ENCODE results near the gene DHX35.

DHX35 gene

DNA sequence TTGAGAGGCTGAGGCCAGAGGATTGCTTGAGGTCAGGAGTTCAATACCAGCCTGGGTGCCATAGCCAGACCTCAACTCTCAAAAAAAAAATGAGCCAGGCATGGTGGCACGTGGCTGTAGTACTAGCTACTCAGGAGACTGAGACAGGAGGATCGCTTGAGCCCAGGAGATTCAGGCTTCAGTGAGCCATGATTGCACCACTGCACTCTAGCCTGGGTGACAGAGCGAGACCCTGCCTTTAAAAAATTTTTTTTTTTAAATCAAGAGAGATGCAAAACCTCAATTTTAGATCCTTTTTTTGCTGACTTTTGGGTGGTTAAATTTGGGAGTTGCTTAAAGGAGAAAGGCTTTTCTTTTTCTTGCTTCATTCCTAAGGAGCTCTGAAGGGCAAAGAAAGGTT is 70.9 kb downstream of the DHX35 start:
- DNase-seq = no peak

DNA sequence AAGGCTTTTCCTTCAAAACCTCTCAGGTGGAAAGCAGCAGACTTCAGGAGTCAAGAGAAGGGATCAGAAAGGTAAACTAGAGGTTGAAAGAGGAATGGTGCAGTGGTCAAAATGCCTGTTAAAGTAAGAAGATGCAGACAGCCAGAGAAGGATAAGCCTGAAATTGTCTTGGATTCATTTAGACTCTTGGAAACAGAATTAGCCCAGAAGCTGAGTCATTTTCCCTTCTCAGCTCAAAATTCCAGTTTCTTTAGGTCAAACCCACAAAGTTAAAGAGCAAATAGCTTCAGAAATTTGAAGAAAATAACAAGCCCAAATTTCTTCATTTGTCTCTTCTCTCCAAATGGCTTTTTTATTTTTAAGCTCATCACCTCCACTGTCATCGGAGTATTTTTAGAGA is 73.9 kb downstream of the DHX35 start:
- no peak for DNase-seq

DNA sequence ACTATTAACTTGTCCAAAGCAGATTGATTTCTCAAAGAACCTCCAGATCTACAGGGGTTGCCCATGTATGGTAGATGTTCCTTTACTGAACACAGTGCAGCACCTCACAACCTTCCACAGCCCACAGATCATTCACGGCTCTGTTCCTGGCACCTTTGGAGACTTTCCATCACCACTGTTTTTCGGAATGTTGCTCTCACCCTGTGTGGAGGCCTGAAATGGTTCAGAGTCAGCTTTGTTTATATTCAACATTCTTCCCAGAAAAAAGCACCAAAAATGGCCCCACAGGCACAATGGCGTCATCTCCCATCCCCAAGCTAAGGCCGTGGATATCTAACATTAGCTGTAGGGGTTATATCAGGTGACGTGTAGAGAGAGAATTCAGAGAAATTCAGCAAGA is 74.7 kb downstream of the DHX35 start:
- DNase-seq = no peak

DNA sequence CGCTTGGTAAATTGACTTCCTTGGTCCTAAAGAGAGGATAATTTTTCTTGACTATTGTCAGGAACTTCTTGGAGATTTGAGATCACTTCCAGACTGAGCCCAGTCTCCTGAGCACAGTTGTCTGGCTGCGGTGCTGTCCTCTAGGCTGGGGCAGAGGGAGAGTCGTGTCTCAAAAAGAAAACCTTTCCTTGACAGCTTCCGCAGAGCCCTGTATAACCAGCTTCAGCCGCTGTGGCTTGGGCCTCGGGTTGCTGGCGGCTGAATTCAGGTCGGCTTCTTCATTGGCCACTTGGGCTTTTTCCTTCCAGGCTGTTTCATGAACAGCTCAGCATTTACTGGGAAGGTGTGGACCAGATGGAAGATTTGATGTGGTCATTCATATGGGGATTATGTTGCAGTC is 75.9 kb downstream of the DHX35 start:
- no peak for DNase-seq

DNA sequence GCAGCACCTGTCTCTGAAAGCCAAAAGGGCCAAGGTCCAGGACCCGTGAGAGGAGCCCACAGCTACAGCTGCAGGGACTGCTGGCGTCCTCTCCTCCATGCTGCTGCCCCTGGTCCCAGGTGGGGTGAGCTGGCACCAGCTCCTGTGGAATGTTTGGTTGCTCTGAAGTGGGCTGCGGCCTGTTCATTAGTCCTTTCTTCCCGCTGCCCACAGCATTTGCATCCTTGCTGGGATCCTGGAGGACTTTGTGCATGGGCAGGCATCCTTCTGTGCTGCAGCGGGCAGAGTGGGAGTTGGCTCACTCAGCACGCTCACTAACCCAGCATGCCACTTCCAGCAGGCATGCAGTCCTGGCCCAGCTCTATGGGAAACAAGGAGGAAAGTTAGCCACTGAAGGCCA is 76.4 kb downstream of the DHX35 start:
- DNase-seq = no peak

DNA sequence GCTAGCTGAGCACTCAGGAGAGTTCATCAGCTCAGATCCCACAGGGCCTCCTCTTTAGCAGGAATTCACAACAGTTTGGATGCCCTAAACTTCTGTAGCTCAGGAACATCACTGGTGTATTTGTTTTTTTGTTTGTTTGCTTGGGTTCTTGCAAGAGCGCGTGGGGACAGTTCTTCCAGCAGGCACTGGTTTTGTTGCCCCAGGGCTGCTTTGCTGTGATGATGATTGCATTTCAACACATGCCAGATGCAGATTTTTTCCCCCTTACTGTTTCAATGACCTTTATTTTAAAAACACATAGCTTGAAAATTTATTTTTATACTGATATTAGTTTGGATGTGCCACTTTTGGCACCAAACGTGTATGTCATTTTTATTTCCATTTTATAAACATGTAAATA is 77.1 kb downstream of the DHX35 start:
- DNase-seq = no peak

DNA sequence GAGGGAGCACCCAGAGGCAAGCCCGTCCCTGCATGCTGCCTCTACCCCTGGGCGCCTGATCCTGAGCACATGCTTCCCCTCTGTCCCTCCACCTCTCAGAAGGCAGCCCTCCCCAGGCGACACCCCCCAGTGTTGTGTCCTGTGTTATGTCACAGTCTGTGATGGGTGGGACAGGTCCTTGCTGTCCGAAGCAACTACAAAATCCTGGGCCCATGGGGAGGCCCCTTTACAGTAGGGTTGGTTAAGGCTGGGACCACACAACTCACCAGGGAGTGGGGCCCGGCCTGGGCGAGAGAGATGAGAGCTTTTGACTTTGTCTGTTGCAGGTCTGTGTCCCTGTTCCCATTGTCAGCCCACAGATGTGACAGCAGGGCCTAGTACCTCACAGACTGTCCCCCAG is 78.0 kb downstream of the DHX35 start:
- no peak for DNase-seq

DNA sequence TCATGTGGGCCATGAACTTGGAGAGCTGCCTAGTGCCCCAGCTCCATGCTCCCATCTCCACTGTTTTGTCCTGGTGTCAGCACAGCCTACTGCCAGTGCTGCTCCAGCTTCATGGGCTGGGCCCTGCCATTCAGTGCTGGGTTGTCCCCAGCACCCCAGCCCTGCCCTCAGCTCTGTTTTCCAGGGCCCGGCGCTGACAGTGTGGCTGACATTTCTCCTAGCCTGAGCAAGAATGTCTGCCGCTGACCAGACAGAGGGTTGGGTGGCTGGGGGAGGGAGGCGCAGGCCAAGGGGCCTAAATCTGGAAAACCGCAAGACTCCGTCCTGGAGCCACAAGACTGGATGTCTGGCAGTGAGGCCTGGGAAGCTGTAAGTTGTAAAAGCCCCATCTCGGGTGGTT is 78.9 kb downstream of the DHX35 start:
- DNase-seq = no peak

DNA sequence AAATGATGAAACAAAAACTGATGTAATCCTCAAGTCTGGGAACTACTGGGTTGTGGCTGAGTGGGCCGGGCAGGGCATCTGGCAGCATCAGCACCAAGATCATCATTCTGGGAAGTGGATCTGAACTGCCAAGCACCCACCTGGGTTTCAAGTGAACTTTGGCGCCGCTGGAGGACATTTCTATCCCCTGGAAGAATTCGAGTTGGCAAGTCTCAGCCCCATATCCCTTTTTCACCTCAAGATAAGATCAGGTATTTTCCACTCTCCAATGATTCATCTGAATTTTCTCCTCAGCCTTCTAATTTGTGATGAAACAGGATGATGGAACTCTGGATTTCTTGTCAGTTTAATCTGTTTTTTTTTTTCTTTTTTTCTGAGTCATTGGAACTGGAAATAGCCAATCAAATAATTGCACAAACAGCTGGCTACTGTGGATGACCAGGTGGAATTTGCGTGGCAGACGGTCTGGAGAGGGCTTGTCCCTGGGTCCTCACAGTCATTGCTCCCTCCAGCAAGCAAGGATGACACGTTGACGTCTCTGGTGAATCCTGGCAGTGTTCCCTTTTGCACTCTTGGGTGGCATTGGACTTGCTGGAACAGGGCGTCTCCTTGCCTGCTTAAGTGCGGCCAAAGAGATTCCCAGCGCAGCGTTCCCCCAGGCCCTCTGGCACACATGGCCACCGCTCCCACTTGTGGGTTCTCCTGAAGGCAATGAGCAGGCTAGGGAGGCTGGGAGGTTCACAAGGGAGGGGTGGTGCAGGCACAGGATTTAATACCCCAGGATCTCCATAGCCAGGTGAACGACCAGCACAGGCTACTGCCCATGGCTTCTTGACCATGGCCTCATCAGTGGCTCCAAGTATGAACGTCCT is 80.4 kb downstream of the DHX35 start:
- no peak for DNase-seq

DNA sequence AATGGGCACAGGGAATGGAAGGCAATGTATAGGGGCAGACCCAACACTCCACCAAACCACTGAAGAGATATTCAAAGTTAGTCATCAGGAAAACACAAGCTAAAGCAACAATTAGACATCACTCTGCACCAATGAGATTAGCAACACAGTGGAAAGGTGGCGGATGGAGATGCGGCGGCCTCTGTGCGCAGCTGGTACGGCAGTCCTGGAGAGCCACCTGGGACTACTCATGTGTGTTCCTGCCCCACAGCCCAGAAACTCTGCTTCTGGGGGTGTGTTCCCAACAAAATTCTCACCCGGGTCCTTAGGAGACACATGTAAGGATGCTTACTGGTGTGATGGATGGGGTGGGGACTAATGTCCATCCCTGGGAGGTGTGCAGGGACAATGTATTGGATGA is 82.4 kb downstream of the DHX35 start:
- no peak for DNase-seq

DNA sequence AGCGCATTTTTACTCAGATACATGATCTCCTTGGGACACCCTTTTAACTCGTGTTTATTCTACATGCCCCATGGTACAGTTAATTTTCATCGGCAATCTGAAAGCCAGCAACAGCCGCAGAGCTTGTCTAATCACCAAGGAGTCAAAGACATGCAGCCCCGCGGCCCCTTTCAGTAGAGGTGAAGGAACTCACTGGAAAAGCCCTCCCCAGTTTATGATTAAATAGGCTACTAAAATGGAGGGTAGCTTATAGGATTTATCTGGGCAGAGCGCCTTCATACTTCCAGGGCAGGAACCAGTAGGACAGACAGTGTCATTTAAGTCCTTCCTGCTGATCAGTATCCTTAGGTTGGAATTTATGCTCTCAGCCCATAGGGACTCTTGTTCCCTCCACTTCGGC is 83.5 kb downstream of the DHX35 start:
- no peak for DNase-seq

DNA sequence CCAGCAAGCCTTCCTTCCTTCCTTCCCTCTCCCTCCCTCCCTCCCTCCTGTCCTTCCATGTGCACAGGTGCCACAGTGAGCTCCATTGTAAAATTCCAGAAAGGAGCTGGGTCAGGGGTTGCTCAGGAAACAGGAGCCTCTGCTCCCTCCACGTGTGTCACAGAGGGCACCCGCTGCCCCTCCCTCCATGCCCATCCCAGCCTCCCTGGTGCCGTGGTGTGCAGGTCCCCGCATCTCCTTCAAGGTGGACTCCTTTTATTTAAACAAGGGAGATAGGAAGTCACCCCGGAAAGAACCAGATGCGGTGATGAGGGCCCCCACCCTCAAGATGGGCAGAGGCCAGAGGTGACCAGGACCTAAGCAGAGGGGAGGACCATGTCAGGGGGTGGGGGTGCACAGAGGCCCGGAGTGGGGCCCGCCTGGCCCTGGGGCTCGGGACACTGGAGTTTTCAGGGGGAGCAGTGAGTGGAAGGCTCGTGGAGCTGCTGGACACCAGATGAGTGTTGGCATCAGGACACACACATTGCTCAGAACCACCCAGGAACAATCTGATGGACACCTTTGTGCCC is 85.4 kb downstream of the DHX35 start:
- no peak for DNase-seq

DNA sequence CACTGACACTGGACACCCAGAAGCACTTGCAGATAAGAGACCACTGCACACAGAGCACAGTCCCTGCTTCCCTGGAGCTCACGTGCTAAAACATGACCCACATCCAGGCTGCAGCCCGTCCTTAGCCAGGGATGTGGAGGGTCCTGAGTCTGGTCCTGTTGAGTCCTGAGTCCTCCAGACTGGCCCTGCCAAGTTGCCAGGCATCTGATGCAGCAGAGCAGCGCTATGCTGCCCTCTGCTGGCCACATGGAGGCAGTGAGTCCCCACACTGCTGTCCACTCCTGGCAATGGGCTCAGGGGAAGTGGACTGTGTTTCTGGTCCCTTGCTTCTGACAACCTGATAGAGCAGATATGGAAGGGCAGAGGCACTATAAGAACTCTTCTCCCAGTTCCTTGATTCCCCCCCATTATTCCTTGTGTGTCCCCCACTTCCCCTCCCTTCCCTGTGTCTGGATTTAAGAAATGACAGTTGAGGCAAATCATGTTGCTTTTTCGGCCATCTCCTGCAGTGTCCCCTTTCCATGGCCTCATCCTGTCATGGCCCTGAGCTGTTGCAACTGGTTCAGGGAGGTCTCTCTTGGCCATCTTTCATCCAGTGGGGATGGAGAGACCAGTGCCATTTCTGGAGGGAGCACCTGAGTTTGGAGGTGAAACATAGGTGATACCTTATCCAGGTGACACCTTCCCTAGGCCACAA is 86.0 kb downstream of the DHX35 start:
- DNase-seq = peak; percentile 43 to 74

DNA sequence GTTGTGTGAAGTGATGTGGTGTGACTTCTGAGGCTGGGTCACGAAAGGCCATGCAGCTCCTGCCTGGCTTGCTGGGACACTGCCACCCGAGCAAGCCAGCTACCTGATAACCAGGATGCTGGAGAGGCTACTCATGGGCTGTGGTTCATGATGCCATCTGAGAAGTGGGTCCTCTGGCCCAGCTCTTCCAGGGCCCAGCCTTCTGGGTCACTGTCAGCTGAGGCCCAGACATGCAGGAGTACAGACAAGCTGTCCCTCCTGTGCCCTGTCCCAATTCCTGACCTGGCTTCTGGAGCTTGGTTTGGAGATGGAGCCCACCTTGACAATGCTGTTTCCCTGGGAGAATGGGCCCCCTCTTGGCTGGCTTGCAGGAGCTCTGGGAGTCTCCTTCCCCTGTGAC is 87.0 kb downstream of the DHX35 start:
- no peak for DNase-seq

DNA sequence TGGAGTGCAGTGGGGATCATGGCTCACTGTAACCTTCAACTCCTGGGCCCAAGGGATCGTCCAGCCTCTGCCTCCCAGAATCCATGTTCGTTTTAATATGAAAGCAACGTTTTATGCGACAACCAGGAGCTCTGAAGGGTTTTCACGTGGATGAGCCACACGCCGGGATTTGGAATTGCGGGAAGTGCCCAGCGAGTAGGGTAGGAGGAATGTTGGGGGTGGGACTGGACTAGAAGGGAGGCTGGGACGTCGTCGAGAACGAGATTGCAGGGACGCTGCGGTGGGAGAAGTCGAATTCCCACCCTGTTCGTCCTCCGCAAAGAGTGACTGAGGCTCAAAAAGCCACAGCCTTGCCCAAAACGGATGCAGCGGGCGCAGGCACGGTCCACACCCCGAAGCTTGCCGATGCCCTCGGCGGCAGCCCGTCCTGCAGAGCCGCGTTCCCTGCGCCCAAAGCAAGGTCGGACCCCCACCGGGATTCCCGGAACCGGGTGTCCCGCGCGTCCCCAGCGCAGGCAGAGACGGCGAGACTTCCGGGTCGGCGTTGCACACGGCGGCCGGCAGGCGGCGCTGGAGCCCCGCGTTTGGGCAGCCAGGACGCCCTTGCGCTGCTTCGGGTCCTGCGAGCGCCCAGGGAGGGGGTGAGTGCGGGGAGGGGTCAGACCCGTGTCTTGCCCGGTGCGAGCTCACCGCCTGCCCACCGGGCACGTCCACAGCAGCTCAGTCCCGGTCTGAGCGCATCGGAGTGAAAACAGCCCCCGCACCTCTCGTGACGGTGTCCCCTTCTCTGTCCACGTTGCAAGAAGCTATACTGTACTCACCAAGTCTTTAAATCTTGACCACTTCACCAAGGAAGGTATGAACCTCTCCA is 87.8 kb downstream of the DHX35 start:
- peak; percentile 55 to 83 for DNase-seq

DNA sequence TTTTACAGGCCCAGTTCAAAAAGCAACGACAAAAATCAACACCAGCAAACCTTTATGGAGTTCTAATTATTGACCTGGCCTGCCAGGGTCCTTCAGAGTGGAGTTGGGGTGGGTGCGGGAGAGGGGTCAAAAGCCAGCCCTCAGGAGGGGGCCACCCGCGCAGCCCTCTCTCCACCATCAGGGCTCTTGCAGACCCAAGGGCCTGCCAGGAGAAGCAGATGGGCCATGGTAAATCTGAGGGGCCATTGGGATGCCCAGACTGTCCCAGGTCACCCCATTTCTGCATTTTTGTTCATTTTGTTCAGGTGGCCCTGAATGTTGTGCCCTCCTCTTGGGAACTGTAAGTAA is 88.4 kb downstream of the DHX35 start:
- DNase-seq = no peak

DNA sequence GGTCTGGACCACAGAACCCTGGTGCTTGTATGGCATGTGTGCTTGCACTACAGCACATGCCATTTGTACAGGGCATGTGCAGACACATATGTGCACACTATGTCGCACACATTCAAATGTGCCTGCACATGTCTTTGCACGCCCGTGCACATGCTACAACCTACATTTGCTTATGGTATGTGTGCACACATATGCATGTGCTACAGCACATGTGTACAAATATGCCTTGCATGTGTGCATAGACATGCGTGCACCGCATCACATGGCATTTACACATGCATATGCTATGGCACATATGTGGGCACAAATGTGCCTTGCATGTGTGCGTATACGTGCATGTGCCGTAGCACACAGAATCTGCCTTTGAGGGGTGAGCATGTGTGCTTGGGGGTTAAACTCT is 90.5 kb downstream of the DHX35 start:
- no peak for DNase-seq

DNA sequence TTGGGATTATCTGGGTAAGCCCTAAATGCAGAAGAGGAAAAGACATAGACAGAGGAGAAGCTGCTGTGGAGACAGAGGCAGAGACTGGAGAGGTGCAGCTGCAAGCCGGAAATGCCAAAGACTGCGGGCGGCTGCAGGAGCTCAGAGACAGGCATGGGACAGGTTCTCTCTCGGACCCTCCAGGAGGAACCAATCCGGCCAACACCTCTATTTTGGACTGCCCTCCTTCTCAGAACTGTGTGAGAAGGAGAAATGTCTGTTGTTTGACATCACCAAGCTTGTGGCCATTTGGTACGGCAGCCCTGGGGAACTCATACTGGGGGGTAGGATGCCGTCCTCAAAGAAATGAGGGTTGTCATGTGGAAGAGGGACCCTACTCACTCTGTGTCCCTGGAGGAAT is 95.0 kb downstream of the DHX35 start:
- no peak for DNase-seq

DNA sequence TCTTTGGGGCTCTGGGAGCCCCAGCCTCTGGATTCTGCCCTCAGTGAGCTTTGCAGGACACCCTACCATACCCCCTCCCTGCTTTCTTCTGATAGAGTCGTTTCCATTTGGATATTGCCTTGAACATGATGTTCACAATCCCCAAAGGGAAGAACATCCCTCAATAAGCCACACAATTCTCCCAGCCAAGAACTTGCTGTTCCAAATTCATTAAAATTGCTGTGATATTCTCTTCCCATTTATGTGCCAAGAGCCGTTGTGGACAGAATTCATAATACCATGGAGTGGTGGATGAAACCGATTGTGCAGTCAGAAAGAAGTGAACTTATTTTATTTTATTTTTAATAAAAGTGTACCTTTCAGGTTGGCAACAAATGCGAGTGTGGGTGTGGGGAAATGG is 95.8 kb downstream of the DHX35 start:
- no peak for DNase-seq

DNA sequence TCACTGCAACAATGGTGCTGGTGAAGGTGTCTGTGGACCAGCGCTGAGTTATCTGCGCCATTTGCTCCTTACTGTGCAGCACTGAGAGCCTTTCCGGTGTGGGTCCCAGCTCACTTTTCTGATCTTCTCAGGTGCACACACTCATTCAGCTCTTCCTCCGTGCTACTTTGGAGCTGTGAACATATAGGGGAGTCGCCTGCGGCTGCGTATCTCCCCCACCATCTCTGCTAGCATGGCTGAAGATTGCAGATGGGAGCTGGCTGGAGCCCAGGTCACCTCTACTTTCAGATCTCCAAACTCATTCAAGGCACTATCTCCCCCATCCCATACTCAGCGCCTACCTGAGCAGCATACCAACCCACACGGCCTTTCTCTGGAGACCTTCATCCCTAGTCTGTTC is 96.9 kb downstream of the DHX35 start:
- DNase-seq = no peak

DNA sequence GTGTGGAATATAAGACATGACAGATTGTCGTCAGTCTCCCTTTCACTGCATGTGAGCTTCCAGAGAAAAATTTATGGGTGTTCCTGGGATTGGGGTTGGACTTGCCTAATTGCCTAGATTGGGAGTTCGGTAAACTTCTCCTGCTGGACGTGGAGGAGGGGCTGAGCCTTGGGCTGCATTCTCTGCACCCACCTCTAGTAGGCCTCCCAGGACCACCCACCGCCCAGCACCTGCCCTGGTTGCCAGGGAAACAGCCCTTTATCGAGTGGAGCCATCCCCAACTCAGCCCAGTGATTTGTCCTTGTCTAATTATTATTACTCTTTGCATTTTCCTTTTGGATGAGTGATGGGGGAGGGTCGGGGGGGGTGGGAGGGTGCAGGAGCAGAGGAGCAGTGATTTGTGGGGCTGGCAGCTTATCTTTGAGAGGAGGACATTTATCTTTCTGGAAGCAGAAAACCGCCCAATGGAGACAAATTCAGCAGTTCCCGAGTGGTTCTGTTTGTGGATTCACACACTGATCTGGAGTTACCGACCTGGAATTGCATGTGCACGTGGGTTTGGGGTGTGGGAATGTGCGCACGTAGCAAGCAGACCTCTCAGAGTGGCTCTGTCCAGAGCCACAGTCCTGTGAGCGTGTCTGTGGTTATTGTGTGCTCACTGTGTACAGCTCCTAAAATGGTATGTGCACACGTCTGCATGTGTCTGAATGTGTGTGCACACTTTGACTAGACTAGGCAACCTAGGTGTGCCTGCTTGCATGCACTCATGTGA is 104.5 kb downstream of the DHX35 start:
- DNase-seq = no peak

DNA sequence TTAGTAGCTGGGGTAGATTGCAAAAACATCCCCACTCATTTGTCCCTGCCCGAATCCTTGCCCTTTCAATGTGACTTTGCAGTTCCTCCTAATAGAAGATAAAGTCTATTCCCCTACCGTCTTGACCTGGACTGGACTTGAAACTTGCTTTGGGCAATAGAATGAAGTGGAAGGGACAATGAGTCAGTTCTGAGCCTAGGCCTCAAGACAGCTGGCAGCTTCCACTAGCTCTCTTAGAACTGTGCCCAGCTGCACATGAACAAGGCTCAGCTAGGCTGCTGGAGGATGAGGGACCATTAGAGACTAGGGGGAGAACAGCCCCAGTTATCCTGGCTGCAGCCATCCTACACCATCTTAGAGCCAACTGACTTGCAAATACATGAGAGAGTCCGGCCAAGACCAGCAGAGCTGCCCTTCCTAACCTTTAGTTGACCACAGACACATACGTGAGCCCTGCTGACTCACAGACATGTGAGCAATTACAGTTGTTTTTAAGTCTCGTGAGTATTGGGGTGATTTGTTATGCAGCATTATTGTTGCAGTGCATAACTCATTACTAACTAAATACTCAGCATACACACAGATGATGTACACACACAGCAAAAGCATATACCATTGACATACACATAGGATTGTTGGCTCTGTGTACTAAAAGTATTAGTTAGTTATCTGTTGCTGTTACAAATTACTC is 105.5 kb downstream of the DHX35 start:
- no peak for DNase-seq
